HepG2 (cell line): ENCODE measurements around the gene STX10. TPM values are rescaled to one million over a fixed set of nuclear protein-coding genes. Genes with fewer than 3 reads are reported as not detected.

Experiments used
- EEA1 ChIP-seq: sonication (generic); formaldehyde crosslinking; IDR thresholded peaks from 2 replicates; pipeline ENCODE4 v1.5.1; 2020; ENCODE audit warnings: mild to moderate bottlenecking, missing genetic modification reagents, borderline replicate concordance
- EHMT2 ChIP-seq: fragments of 200-600 bp; sonication (generic); IDR thresholded peaks from 2 replicates; pipeline ENCODE4 v1.7.0; 2017; ENCODE audit warnings: antibody characterized with exemption, low read depth, low read length, borderline replicate concordance
- ETV5 ChIP-seq: IDR thresholded peaks from 2 replicates; pipeline ENCODE4 v1.6.1; 2018; ENCODE audit warnings: missing biosample characterization, missing genetic modification reagents, inconsistent platforms, borderline replicate concordance
- FLYWCH1 ChIP-seq: sonication (generic); formaldehyde crosslinking; IDR thresholded peaks from 2 replicates; pipeline ENCODE4 v1.8.1; 2023; ENCODE audit warnings: mild to moderate bottlenecking, missing genetic modification reagents
- FOSL1 ChIP-seq: sonication (generic); formaldehyde crosslinking; IDR thresholded peaks from 2 replicates; pipeline ENCODE4 v1.9.0; 2021; ENCODE audit warnings: missing genetic modification reagents, borderline replicate concordance
- KDM3A ChIP-seq: IDR thresholded peaks from 2 replicates; pipeline ENCODE4 v1.6.1; 2018; ENCODE audit warnings: low read depth, missing compliant biosample characterization
- MBD4 ChIP-seq: IDR thresholded peaks from 2 replicates; pipeline ENCODE4 v1.6.1; 2012; ENCODE audit warnings: low read length, inconsistent platforms, borderline replicate concordance
- MIER2 ChIP-seq: IDR thresholded peaks from 2 replicates; pipeline ENCODE4 v1.6.1; 2016; ENCODE audit warnings: missing biosample characterization, missing genetic modification reagents
- MLLT10 ChIP-seq: sonication (generic); formaldehyde crosslinking; IDR thresholded peaks from 2 replicates; pipeline ENCODE4 v1.4.0; 2020; ENCODE audit warnings: missing genetic modification reagents
- MYNN ChIP-seq: sonication (generic); formaldehyde crosslinking; IDR thresholded peaks from 2 replicates; pipeline ENCODE4 v1.4.0; 2020; ENCODE audit warnings: mild to moderate bottlenecking, low read depth, missing genetic modification reagents
- NFE2L1 ChIP-seq: sonication (generic); formaldehyde crosslinking; IDR thresholded peaks from 2 replicates; pipeline ENCODE4 v1.4.0; 2020; ENCODE audit warnings: missing genetic modification reagents, mild to moderate bottlenecking, borderline replicate concordance
- POGZ ChIP-seq: sonication (generic); formaldehyde crosslinking; IDR thresholded peaks from 2 replicates; pipeline ENCODE4 v1.4.0; 2020; ENCODE audit warnings: mild to moderate bottlenecking, missing genetic modification reagents
- PRMT3 ChIP-seq: sonication (generic); formaldehyde crosslinking; IDR thresholded peaks from 2 replicates; pipeline ENCODE4 v1.8.1; 2022; ENCODE audit warnings: low read depth, mild to moderate bottlenecking, moderate library complexity, missing genetic modification reagents, borderline replicate concordance
- SMAD1 ChIP-seq: sonication (generic); formaldehyde crosslinking; IDR thresholded peaks from 2 replicates; pipeline ENCODE4 v1.4.0; 2020; ENCODE audit warnings: missing genetic modification reagents, low read depth, mild to moderate bottlenecking, borderline replicate concordance
- XRCC5 ChIP-seq: fragments of 200-400 bp; formaldehyde crosslinking; optimal IDR thresholded peaks from 2 replicates; pipeline ENCODE3; 2017; ENCODE audit warnings: mild to moderate bottlenecking, low read length
- ZBTB21 ChIP-seq: sonication (generic); formaldehyde crosslinking; IDR thresholded peaks from 2 replicates; pipeline ENCODE4 v1.4.0; 2020; ENCODE audit warnings: missing genetic modification reagents
- ZBTB8A ChIP-seq: sonication (generic); formaldehyde crosslinking; IDR thresholded peaks from 2 replicates; pipeline ENCODE4 v1.4.0; 2020; ENCODE audit warnings: mild to moderate bottlenecking, low read depth, missing genetic modification reagents, borderline replicate concordance
- ZFP90 ChIP-seq: sonication (generic); formaldehyde crosslinking; IDR thresholded peaks from 2 replicates; pipeline ENCODE4 v1.8.0; 2022; ENCODE audit warnings: missing genetic modification reagents, mild to moderate bottlenecking, inconsistent platforms, borderline replicate concordance
- ZNF24 ChIP-seq: fragments of 450-650 bp; IDR thresholded peaks from 2 replicates; pipeline ENCODE4 v1.6.1; 2017; ENCODE audit warnings: antibody characterized with exemption, mild to moderate bottlenecking
- ZNF329 ChIP-seq: sonication (generic); formaldehyde crosslinking; IDR thresholded peaks from 2 replicates; pipeline ENCODE4 v1.9.0; 2021; ENCODE audit warnings: low read depth, mild to moderate bottlenecking, missing genetic modification reagents
- ZNF484 ChIP-seq: sonication (generic); formaldehyde crosslinking; IDR thresholded peaks from 2 replicates; pipeline ENCODE4 v1.5.1; 2020; ENCODE audit warnings: mild to moderate bottlenecking, low read depth, missing genetic modification reagents, borderline replicate concordance
- ZNF567 ChIP-seq: sonication (generic); formaldehyde crosslinking; IDR thresholded peaks from 2 replicates; pipeline ENCODE4 v1.8.1; 2023; ENCODE audit warnings: mild to moderate bottlenecking, missing genetic modification reagents, borderline replicate concordance
- polyA plus RNA-seq, 8 experiments: library from polyadenylated mRNA; depleted of rRNA in 3 of 8; stranded (reverse) in 7 of 8; unstranded in 1 of 8; fragments of >200 nt; fragmentation: Illumina TruSeq in 4 of 8; extraction: Trizol in 4 of 8; gene quantifications; 2 replicates each; pipeline versions ENCODE4 v1.2.1 to v1.2.3, GENCODE V29; 2011 to 2016; ENCODE audit warnings: low read depth in 4 of 8, missing spikeins in 1 of 8, mixed read lengths in 1 of 8; ENCODE audit not compliant: insufficient read depth in 1 of 8
- total RNA-seq, 5 experiments: library from RNA; depleted of rRNA; stranded (reverse); fragments of >200 nt; fragmentation: Illumina TruSeq; extraction: Trizol; gene quantifications; 2 replicates each; pipeline ENCODE4 v1.2.3, GENCODE V29; 2016; ENCODE audit warnings: low read depth in 1 of 5
- TF ChIP-seq, protein P1 (sequence below): IDR thresholded peaks from 2 replicates; pipeline ENCODE4 v1.6.1; 2016; ENCODE audit warnings: control low read depth
- TF ChIP-seq, protein P2 (sequence below): sonication (generic); formaldehyde crosslinking; IDR thresholded peaks from 2 replicates; pipeline ENCODE4 v1.4.0; 2020; ENCODE audit warnings: missing genetic modification reagents, borderline replicate concordance
- TF ChIP-seq, protein P3 (sequence below): sonication (generic); formaldehyde crosslinking; IDR thresholded peaks from 2 replicates; pipeline ENCODE4 v1.4.0; 2020; ENCODE audit warnings: mild to moderate bottlenecking, missing genetic modification reagents
- TF ChIP-seq, protein P4 (sequence below): sonication (generic); formaldehyde crosslinking; IDR thresholded peaks from 2 replicates; pipeline ENCODE4 v1.4.0; 2020; ENCODE audit warnings: missing genetic modification reagents

Gene STX10
- total and polyA plus RNA-seq, 2 of the 13 experiments (the other 11 are each of a cell fraction or from before 2014, with no cell fraction given): 47.9 to 66.4 TPM

DNA sequence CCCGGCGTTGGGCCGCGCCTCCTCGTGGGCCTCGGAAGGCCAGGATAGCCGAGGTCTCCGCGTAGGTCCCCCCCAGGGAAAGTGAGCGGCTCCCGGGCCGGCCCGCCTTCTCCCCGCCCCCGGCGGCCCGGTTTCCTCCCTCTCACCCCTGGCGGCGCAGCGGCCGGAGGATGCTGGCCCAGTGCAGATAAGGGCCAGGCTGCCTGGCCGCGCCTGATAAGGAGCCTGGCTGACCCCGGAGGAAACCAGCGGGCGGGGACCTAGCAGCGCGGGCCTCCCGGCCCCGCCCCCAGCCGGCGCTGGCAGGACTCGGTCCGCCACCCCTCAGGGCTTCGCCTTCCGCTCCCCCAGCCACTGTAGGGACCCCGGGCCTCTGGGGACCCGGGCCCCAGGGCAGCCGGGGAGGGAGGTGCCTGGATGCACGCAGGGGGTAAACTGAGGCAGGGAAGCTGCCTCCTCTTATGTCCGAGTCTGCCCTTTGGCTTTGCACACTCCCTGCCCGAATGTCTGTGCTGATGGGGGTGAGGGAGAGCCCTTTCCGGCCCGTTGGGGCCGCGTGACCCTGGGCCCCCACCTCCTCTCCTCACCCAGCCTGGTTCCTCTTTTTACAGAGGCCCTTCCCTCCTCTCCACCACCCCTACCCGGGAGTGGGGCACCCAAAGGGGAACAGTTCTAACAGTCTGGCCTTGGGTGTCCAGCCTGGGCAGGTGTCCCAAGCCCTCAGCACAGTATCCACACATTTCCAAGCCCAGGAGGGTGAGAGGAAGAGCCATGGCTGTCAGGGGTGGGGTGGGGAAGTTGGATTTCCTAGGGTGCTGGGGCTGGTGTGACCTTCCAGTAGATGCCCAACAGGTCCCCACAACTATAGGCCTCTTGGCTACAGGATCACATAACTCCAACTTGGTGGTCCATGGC, 47.3 kb downstream of the STX10 start, which contains the start of gene LYL1 (continued):
- TF ChIP-seq ZFP90 (CRISPR knock-in tag) (no peak), MYNN (CRISPR knock-in tag) (no peak), EHMT2 (no peak), ZBTB8A (CRISPR knock-in tag) (no peak), FLYWCH1 (CRISPR knock-in tag) (no peak), SMAD1 (CRISPR knock-in tag) (no peak), ZNF329 (CRISPR knock-in tag) (no peak), EEA1 (0 out of 2 replicates have a peak, but pooled peaks have one; percentile 53), MLLT10 (CRISPR knock-in tag) (no peak), ZNF484 (CRISPR knock-in tag) (no peak), ZNF24 (no peak), XRCC5 (no peak), NFE2L1 (no peak), POGZ (CRISPR knock-in tag) (no peak), ZNF567 (CRISPR knock-in tag) (0 out of 2 replicates have a peak, but pooled peaks have one; percentile 36), KDM3A (CRISPR knock-in tag) (no peak), ETV5 (CRISPR knock-in tag) (0 out of 2 replicates have a peak, but pooled peaks have one; percentile 21), ZBTB21 (CRISPR knock-in tag) (no peak), MBD4 (no peak), FOSL1 (no peak), PRMT3 (CRISPR knock-in tag) (no peak), MIER2 (no peak)
- TF ChIP-seq, protein P1, sequence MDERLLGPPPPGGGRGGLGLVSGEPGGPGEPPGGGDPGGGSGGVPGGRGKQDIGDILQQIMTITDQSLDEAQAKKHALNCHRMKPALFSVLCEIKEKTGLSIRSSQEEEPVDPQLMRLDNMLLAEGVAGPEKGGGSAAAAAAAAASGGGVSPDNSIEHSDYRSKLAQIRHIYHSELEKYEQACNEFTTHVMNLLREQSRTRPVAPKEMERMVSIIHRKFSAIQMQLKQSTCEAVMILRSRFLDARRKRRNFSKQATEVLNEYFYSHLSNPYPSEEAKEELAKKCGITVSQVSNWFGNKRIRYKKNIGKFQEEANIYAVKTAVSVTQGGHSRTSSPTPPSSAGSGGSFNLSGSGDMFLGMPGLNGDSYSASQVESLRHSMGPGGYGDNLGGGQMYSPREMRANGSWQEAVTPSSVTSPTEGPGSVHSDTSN: no peak
- TF ChIP-seq, protein P2, sequence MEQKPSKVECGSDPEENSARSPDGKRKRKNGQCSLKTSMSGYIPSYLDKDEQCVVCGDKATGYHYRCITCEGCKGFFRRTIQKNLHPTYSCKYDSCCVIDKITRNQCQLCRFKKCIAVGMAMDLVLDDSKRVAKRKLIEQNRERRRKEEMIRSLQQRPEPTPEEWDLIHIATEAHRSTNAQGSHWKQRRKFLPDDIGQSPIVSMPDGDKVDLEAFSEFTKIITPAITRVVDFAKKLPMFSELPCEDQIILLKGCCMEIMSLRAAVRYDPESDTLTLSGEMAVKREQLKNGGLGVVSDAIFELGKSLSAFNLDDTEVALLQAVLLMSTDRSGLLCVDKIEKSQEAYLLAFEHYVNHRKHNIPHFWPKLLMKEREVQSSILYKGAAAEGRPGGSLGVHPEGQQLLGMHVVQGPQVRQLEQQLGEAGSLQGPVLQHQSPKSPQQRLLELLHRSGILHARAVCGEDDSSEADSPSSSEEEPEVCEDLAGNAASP (CRISPR knock-in tag): no peak
- TF ChIP-seq, protein P3, sequence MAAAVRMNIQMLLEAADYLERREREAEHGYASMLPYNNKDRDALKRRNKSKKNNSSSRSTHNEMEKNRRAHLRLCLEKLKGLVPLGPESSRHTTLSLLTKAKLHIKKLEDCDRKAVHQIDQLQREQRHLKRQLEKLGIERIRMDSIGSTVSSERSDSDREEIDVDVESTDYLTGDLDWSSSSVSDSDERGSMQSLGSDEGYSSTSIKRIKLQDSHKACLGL (CRISPR knock-in tag): 0 out of 2 replicates have a peak, but pooled peaks have one; percentile 41
- TF ChIP-seq, protein P4, sequence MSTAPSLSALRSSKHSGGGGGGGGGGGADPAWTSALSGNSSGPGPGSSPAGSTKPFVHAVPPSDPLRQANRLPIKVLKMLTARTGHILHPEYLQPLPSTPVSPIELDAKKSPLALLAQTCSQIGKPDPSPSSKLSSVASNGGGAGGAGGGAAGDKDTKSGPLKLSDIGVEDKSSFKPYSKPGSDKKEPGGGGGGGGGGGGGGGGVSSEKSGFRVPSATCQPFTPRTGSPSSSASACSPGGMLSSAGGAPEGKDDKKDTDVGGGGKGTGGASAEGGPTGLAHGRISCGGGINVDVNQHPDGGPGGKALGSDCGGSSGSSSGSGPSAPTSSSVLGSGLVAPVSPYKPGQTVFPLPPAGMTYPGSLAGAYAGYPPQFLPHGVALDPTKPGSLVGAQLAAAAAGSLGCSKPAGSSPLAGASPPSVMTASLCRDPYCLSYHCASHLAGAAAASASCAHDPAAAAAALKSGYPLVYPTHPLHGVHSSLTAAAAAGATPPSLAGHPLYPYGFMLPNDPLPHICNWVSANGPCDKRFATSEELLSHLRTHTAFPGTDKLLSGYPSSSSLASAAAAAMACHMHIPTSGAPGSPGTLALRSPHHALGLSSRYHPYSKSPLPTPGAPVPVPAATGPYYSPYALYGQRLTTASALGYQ (CRISPR knock-in tag): no peak
